GM21825 (cell line): ENCODE data around the gene VAV3.

ENCODE experiments used
- ATAC-seq: cut with Tn5 transposase; IDR thresholded peaks from one replicate; pipeline ENCODE4 v1.9.1; 2021; ENCODE audit warnings: mild to moderate bottlenecking, moderate library complexity; ENCODE audit not compliant: unreplicated experiment

The VAV3 gene

DNA sequence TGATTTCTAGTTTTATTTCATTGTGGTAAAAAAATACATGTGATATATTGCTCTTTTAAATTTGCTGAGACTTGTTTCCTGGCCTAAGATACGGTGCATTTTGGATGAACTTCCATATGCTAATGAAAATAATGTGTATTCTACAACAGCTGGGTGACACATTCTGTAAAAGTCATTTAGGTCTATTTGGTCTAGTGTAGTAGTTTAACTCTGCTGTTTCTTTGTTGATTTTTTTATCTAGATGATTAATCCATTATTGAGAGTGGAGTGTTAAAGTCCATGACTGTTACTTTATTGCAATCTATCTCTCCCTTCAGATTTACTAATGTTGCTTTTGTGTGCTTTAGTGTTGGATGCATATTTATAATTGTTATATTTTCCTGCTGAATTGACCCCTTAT is 161.4 kb downstream of the VAV3 start:
- ATAC-seq, result no peak

DNA sequence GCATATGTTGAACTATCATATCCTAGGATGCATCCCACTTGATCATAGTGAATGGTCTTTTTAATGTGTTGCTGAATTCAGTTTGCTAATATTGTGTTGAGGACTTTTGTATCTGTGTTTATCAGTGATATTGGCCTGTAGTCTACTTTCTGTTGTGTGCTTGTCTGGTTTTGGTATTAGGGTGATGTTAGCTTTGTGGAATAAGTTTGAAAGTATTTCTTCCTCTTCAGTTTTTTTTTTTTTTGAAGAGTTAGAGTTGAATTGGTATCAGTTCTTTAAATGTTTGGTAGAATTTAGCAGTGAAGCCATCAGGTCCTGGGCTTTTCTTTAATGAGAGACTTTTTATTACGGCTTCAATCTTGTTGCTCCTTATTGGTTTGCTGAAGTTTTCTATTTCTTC is 162.3 kb downstream of the VAV3 start:
- ATAC-seq, result no peak

DNA sequence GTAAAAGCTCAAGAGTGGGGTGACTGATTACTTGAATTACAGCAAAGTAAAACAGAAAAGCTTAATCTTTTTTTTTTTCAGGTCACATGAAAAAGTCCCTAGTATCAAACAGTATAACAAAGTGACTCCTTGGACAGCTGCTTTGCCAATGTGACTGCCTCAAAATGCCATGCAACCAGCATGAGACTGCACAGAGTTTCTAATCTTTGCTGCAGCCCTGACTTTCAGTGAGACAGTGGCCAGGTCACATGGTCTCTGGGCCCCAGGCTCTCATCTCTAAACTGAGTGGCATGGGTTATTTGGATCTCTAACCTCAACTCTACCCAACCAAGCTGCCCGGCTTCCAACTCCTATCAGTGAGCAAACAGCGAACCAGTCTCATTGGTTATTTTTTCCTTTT is 169.0 kb downstream of the VAV3 start:
- ATAC-seq, result no peak

DNA sequence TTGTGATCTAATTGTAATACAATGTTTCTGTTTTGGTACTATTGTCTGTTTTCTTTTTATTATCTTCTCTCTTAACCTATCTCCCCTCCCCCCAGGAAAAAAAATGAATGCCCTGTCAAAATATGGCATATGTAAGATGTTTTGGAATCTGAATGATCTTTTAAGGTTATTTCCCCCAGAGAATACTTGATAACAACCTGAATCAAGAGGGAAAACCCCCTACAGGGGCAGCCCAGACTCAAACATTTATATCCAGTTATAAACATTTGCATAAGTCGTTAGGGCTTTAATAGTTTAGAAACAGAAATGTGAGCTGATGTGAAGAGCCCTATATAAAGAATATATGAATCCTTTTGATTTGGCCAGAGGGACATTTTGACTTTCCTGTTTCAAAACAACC is 169.5 kb downstream of the VAV3 start:
- ATAC-seq, result no peak

DNA sequence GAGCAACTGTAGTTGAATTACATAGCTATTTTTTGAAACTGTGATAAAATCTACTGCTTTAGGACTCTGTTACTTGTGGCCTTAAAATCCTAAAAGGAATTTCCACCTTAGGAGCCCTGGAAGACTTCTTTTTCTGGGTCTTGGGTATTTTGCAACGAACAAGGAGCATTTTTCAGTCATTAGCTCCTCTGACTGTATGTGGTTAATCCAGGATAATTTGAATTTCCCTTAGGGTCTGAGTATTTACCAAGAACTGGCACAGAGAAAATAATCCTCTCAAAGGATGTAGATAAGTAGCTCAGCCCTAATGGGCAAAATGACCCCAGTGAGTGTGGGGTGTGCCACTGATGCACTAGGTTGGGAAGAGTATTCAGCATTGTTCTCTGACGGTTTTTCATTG is 170.4 kb downstream of the VAV3 start:
- no peak for ATAC-seq

DNA sequence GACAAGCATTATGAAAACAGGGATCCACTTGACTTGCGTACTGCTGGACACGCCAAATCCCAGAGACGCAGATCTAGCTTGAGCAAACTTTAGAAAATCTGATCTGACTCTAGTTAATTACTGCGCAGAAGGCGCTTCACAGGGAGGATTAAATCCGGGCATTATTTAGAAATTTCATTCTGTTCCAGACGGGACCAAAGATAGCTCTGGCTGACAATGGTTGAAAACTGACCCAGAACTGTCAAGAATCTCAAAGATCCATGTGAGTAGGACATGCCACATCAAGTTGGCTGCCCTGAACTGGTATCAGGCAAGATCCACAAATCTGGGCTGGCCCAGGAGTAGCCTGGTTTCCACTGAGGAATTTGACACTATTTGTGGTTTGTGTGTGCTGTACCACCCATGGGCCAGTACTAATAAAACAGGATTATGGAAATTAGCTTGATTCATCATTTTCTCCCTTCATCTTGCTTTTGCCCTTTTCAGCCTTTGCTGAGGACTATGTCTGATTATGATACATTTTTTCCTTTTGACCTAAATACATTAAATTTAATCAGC is 171.0 kb downstream of the VAV3 start:
- ATAC-seq, result no peak

DNA sequence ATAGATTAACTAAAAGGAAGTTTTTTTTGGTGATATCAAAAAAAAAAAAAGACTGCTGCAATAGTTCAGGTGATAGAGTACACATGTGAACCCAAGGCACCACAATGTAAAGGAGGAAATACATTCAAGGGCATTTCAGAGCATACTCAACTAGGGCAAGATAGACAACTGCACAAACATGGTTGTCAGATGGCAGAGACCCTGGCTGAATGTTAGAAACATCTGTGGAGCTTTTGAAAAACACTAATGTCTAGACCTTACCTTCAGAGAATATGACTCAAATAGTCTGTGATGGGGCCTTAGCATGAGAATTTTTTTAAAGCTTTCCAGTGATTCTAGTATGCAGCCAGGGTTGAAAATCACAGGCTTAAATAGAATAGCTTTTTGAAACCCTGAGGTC is 173.6 kb downstream of the VAV3 start:
- no peak for ATAC-seq

DNA sequence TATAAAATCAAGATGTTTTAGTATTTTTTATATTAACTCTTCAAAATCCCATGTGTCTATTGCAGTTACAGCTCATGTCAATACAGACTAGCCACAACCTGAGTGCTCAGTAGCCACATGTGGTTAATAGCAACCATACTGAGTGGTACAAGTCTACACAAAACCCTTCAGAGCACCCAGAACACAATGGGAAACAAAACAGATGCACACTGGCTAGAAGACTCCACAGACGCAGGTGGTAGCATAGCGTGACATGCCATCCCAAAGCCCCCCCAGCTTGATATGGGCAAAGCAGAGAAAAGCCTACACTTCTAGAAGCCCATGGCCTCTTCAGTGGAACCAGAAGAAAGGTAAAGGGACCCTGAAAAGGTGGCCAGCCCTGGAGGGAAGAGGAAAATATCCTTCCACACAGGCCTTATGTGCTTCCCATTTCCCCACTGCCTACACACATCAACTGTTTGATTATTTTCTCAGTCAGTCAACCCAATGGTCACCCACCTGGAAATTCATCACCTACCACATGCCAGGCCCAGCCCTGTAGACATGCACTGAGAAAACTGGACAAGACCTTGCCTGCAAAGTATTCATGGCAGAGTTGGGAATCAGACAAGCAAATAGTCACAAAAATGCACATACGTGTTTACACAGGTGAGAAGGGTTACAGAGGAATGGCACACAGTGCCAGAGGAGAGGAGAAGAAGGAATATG is 175.0 kb downstream of the VAV3 start:
- no peak for ATAC-seq

DNA sequence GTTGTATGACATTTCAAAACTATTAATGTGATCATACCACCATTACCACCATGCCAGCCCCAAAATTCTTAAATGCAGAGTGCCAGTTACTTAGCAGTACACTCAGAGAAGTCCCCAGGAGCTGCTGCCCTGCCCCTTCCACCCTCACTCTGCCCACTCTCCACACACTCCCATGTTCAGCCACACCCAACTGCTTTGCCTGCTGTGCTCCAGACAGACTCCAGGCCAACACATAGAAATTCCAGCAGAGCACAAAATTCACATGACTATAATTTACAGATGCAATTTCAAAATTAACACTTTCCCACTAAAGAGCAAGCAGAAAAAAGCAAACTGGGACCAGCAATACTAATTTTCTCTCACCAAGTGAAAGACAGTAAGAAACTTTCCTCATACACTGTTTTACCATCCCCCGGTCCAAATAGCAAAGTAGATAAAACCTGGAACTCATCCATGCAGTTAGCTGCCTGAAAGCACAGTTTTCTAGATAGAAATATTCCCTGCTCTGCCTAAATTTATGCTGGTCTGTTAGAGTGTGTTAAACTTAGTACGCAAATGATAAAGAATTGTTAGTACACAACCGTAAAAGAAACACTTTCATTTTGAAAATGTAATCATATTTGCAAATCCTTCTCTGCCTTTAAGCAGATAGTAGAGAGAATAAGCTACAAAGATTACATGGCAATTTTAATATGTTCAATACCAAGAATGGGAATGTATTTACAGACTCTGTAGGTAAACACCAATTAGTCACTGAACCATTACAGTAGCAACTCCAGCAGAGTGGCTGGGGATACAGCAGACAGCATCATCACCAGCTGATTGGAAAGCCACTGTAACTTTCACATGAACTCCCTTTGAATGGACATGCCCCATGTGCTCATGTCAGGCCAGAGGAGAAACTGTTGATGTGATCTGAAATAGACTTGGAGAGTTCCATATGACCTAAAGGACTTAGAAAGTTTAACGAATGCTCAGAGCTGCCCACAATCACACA is 176.5 kb downstream of the VAV3 start:
- no peak for ATAC-seq

DNA sequence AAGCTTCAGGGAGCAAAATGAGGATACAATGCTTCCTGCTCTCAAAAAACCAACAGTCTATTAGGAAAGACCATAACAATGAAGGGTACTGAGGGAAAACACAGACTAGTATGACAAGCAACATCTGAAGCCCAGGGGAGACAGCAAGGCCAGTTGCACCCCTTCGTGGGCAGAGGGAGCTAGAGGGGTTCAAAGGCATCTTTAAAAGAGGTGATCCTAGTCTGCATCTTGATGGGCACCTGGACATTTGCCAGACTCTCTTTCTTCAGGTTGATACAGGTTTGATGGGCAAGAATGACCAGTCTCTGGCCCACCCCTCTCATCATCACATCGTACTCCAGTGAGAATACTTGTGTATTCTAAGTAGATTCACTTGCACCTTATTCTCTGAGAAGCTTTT is 177.7 kb downstream of the VAV3 start:
- ATAC-seq, result no peak

DNA sequence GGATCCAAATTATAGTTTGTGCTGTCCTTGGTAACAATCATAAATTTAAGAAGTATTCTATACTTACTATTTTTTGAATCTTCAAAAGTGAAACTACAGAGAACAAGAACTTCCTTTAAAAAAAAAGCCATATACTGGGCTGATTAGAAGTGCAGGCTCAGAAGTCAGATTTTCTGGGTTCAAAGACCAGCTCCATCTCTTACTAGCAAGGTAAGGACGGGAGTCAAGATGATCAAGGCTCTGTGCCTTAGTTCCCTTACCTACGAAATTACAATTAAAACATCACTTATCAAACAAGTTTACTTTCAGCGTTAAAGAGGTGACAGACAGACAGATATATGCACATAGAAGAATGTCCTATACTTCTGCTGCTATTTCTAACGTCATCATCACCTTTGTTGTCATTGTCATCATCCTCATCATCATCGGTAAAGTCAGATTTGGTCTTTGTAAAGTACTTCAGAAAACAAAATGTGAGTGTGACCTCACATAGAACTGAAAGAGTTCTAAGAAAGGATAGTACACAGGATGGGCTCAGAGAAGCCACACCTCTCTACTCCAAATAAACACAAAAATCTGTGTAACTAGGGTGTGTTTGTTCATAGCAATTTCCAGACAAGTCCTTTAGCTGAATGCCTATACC is 178.7 kb downstream of the VAV3 start:
- ATAC-seq, result no peak

DNA sequence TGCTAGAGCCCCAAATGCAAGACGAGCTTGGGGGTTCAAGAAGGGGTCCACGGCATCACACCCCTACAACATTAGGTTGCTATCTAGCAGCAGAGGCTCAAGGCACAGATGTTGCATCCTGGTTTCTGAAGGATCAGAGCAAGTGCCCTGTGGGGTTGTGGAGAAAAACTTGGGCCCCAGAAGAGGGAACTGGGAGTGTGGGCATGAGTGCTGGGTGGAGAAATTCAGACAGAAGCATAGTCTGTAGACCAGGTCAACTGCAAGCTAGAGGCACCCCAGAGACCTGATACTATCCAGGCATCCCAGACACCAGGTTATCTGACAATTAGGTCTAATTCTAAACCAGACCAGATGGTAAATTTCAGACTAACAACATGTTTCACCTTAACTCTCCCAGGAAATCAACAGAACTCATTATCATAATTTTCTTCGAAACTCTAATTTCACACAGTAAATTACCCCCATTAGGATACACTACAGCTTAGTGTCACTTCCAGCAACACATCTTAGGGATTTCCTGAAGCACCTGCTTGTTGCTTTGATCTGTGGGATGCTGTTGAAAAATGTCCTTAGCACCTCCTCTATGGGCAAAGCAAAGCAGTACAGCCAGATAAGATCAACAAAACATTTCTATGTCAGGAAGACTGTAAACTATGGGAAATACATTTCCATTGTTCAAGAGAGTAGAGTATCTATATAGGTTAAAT is 179.3 kb downstream of the VAV3 start:
- ATAC-seq, result no peak

DNA sequence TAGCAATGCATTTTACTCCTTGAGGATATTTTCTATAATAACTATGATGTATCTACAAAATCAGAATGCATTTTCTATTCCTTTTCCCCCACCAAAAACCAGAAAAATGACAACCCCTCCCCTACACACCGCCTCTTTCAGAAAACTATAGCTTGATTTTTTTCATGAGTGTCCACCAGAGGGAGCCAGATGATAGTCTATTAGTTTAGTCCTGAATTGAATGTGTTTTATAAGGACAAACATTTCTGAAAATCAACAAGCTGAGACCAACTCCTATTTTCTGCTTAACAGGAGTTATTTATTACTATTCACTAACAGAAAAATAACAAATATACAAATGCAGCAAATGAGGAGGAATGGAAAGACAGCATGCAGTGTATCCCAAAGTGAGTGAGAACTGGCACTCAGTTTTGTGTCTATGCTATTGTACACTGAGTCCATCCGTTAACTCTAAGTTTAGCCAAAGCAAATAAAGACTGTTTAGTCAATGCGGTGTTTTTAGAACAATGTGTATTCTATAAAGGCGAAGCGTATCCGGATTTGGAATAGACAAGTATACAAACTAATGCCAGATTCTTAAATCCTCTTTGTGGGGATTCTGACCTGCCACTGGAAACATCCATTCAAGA is 182.6 kb downstream of the VAV3 start:
- ATAC-seq, result no peak

DNA sequence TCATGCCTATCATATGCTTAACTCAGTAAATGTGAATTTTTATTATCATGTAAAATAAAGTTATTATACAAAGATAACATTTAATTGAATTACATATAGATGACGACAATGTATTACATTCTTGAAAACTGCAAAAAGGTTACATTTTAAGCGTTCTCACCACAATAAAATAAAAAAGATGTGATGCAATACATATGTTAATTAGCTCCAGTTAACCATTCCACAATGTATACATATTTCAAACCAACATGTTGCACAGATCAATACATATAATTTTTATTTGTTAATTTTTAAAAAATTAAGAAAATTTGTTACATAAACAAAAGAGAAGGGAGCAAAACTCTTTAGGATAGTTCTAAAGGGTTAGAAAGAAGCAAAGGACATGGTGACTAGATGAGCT is 183.7 kb downstream of the VAV3 start:
- ATAC-seq, result no peak

DNA sequence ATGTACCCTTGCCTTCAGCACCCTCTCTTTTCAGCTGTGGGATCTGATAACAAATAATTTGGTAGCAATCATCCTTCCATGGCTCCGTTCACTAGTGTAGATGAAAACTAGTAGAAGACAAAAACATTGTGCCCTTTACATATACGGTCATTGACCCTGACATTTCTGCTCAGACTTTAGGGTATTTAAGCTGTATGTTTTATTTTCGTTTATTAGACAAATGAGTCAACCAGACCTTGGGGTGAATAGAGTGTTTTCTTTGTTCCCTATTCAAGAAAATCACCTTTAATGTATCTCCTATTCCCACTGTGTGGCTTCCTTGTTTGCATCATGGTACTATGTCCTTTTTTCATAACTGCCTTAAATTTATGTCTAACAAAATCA is 187.3 kb downstream of the VAV3 start:
- no peak for ATAC-seq

DNA sequence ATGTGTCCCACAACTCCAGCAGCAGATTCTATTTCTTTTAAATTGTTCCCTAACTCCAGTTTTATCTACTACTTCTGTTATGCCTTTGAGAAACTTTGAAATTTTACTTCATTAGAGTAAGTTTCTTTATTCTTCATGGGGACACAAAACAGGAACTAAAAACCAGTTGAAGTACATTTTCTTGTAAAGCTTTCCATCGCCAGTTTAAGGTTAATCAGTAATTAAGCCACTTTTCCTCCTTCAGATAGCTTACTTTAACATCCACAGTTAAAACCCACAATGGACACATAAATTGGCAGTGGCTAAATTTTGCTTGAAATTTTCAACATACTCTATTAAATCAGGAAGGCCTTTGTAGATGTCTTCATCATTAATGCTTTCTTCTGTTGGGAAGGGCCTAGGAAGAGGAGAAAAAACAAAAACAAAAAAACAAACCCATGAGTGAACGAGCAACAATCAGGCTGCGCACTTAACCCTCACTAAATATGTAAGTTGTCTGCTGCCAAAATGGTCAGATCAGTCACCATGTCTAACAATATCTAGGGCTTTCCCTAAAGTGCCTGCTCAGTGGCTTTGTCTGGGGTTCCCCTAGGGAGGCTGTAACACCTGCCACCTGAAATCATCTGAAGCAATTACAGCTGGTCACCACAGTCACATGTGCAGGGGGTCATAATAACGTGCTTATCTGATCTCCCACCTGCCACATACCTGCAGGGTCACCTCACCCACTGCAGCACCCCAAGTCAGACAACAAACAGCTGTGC is 187.9 kb downstream of the VAV3 start:
- peak; percentile 92 for ATAC-seq

DNA sequence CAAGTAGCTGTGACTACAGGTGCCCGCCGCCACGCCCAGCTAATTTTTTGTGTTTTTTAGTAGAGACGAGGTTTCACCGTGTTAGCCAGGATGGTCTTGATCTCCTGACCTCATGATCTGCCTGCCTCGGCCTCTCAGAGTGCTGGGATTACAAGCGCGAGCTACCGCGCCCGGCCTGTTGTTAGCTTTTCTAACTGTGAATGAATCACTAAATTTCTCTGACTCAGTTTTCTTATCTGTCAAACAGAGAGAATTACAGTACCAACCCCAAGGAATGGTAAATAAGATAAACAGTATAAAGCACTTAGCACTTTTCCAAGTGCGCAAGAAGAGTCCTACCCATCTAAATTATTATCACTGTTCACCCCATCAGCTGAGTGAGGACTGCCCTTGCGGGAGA is 193.6 kb downstream of the VAV3 start:
- no peak for ATAC-seq

DNA sequence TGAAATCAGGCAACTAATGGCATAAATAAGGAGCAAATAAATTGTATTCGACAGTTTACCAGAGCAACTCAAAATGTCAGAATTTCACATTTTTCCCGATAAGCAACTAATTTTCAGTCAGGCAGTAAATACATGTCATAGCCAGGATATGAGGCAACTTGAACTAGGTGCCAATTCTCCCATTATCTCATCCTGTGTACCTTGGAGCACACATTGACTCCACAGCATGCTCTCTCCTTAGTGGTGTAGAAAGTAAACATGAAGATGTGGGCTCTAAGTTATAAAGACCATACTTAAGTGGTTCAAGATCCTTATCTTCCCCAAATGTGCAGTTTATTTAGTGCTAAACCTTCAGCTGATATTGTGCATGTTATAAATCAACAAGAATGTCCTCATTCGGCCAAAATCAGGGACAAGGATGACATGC is 197.8 kb downstream of the VAV3 start:
- ATAC-seq, result no peak

DNA sequence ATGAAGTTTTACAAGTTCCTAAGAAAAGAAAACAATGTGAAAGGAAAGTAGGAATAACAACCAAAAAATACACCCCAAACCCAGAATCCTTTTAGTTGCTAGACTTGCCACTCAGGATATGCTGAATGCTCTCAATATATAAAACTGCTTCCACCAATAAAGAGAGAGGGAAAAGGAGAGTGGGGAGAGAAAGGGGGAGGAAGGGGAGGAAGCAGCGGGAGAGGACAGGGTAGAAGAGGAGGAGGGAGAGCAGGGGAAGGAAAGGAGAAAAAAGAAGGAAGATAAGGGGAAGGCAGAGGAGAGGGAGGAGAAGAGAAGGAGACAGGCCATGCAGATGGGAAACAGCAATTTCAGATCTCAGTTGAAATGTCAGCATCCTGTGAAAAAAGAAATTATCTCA is 198.4 kb downstream of the VAV3 start:
- ATAC-seq, result no peak
